Measurements from ENCODE around the gene WNT2B. TPM values are rescaled to one million over a fixed set of nuclear protein-coding genes. Genes with fewer than 3 reads are reported as not detected.

WNT2B gene
- total RNA-seq, 1 donor from 2014 or later: 146 TPM

DNA sequence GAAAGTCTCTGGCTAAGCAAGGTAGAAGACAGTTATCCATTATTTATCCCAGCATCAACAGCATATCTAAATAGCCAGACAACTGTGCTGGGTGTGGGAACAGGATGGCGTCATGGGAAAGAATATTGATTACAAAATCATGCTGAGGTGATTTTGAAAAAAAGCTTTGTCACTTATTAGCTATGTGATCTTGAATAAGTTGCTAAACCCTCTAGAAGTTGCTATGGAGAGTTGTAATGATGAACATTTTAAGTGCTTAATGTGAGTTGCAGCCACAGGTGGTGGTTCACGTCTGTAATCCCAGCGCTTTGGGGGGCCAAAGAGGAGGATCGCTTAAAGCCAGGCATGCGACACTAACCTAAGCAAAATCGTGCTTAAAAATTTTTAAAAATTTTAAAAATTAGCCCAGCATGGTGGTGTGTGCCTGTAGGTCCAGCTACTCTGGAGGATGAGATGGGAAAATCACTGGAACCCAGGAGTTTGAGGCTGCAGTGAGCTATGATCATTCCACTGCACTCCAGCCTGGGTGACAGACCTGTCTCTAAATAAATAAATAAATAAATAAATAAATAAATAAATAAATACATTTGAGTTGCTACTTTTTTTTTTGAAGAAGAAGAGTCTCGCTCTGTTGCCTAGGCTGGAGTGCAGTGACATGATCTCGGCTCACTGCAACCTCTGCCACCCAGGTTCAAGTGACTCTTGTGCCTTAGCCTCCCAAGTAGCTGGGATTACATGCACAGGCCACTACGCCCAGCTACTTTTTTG lies 33.6 kb downstream of the WNT2B start:
- no peaks in the 10 kb centered on the region for H3K27me3 Mint-ChIP-seq (ENCODE audit: low read depth)
- H3K9me3 Mint-ChIP-seq: no peaks in the 10 kb centered on the region
- TF ChIP-seq, protein P1, sequence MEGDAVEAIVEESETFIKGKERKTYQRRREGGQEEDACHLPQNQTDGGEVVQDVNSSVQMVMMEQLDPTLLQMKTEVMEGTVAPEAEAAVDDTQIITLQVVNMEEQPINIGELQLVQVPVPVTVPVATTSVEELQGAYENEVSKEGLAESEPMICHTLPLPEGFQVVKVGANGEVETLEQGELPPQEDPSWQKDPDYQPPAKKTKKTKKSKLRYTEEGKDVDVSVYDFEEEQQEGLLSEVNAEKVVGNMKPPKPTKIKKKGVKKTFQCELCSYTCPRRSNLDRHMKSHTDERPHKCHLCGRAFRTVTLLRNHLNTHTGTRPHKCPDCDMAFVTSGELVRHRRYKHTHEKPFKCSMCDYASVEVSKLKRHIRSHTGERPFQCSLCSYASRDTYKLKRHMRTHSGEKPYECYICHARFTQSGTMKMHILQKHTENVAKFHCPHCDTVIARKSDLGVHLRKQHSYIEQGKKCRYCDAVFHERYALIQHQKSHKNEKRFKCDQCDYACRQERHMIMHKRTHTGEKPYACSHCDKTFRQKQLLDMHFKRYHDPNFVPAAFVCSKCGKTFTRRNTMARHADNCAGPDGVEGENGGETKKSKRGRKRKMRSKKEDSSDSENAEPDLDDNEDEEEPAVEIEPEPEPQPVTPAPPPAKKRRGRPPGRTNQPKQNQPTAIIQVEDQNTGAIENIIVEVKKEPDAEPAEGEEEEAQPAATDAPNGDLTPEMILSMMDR (IDR thresholded peaks at IDR 0.05; ENCODE audit: unreplicated experiment): no peak
- no peak for DNase-seq (ENCODE audit: low spot score in 2 of 2, unreplicated experiment in 2 of 2)
- peaks cover 52% of the 10 kb centered on the region for H3K4me1 Mint-ChIP-seq
- H3K4me3 Mint-ChIP-seq: no peak overlapping the region
- no peak overlapping the region for H3K27ac Mint-ChIP-seq
- peaks cover 6% of the 10 kb centered on the region for H3K36me3 Mint-ChIP-seq

DNA sequence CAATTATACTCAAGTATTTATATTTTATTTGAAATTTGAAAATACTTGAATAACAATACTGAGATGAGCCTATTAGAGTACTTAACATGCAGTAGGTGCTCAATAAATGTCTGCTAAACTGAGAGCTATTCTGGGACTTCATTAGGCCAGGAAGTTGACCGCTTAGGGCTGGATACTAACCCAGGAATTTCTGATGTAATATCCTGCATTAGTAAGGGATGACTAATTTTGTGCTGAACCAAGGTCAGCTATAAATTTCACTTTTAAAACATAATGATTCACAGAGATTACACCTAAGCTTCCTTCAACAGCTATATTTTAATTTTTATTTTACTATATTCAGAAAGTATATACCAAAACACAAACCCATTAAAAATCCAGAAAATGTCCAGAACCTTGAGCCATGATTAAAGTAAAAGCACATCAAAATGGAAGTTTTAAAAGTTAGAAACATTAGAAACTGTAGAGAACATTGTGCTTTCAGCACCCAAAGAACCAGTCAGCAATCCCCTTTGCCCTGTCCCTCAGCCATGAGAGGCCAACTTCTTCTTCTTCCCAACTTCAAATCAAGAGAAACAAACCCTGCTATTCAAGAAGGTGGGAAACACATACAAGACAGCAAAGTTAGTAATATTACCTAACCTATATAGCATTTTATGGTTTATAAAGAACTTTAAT lies 35.4 kb downstream of the WNT2B start:
- TF ChIP-seq, protein P1 (IDR thresholded peaks at IDR 0.05; ENCODE audit: unreplicated experiment): no peak
- Mint-ChIP-seq H3K4me3 (no peak overlapping the region), H3K4me1 (peaks cover 37% of the 10 kb centered on the region), H3K27ac (peak overlapping the region; percentile 85), H3K27me3 (ENCODE audit: low read depth) (no peaks in the 10 kb centered on the region), H3K36me3 (peaks cover 12% of the 10 kb centered on the region), H3K9me3 (no peaks in the 10 kb centered on the region)
- no peak for DNase-seq (ENCODE audit: low spot score in 2 of 2, unreplicated experiment in 2 of 2)

DNA sequence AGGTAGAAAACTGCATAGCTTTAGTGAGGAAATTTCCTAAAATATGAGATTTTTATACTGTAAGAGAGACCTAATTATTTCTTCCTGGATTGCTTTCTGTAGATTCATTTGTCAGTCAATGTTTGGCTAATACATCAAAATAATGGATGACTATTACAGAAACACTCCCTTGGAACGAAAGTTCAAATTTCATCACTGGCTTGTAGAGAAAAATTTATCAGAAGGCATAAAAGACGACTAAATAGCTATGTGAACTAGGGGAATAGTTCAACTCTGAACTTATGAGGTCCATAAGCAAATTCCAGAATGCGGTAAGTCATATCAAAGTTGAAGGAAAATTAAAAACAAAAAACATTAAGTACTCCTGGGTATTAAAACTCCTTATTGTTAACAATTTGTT lies 36.0 kb downstream of the WNT2B start:
- TF ChIP-seq, protein P1 (IDR thresholded peaks at IDR 0.05; ENCODE audit: unreplicated experiment): no peak
- Mint-ChIP-seq H3K4me1 (peaks cover 33% of the 10 kb centered on the region), H3K4me3 (no peak overlapping the region), H3K27ac (peak overlapping the region; percentile 85), H3K36me3 (peaks cover 12% of the 10 kb centered on the region), H3K9me3 (no peaks in the 10 kb centered on the region), H3K27me3 (ENCODE audit: low read depth) (no peaks in the 10 kb centered on the region)
- no peak for DNase-seq (ENCODE audit: low spot score in 2 of 2, unreplicated experiment in 2 of 2)

DNA sequence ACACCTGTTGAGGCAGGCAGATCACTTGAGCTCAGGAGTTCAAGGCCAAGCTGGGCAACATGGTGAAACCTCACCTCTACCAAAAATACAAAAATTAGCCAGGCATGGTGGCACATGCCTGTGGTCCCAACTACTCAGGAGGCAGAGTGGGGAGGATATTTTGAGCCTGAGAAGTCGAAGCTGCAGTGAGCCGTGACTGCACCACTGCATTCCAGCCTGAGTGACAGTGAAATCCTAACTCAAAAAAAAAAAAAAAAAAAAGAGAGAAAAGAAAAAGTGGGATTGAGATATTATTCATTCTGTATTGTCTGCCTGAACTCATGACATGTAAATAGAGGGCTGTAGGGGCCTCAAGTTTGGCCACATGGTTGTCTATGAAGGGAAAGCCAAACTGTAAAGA lies 37.3 kb downstream of the WNT2B start:
- H3K4me3 Mint-ChIP-seq: no peak overlapping the region
- H3K4me1 Mint-ChIP-seq: peaks cover 23% of the 10 kb centered on the region
- no peak for DNase-seq (ENCODE audit: low spot score in 2 of 2, unreplicated experiment in 2 of 2)
- peak overlapping the region; percentile 70 for H3K27ac Mint-ChIP-seq
- no peaks in the 10 kb centered on the region for H3K9me3 Mint-ChIP-seq
- H3K27me3 Mint-ChIP-seq (ENCODE audit: low read depth): no peaks in the 10 kb centered on the region
- TF ChIP-seq, protein P1 (IDR thresholded peaks at IDR 0.05; ENCODE audit: unreplicated experiment): no peak
- H3K36me3 Mint-ChIP-seq: peaks cover 14% of the 10 kb centered on the region

DNA sequence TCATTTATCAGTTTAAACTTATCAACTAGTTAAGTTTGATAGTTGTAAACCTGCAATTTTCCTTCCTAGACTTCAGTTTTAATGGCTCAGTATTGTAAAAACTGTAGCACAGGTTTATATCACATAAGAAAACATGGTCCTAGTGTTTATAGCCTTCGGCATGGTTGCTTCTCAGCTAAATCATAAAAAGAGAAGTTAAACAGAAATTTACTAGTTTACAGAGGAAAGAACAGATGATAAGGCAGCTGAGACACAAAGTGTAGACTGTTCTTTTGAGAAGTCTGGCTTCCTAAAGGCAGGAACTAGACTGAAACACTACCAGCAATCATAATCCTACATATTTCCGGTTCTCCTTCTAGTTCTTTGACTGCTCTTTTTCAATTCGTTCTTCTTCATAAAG lies 39.8 kb downstream of the WNT2B start:
- no peak for DNase-seq (ENCODE audit: low spot score in 2 of 2, unreplicated experiment in 2 of 2)
- peaks cover 17% of the 10 kb centered on the region for H3K36me3 Mint-ChIP-seq
- TF ChIP-seq, protein P1 (IDR thresholded peaks at IDR 0.05; ENCODE audit: unreplicated experiment): no peak
- H3K27me3 Mint-ChIP-seq (ENCODE audit: low read depth): no peaks in the 10 kb centered on the region
- H3K4me1 Mint-ChIP-seq: peaks cover 21% of the 10 kb centered on the region
- H3K4me3 Mint-ChIP-seq: no peak overlapping the region
- peak overlapping the region; percentile 88 for H3K27ac Mint-ChIP-seq
- H3K9me3 Mint-ChIP-seq: no peaks in the 10 kb centered on the region
